GM12801 (cell line): ENCODE data around the gene WDR12.

Experiments used
- CTCF ChIP-seq: IDR thresholded peaks from one replicate; pipeline ENCODE4 v1.5.1; 2011; ENCODE audit warnings: control low read depth; ENCODE audit not compliant: insufficient read length; ENCODE audit errors: extremely low read depth

WDR12 gene

GRCh38 chr2:202871300-202872141 lies 40.0 kb downstream of the WDR12 start, which contains the start of gene ICA1L:
Gene ICA1L (minus strand): TSS chr2:202871766. CDS start chr2:202829009, 42,757 bp downstream.
- TF ChIP-seq CTCF, result no peak

GRCh38 chr2:202870431-202871299 lies 40.8 kb downstream of the WDR12 start:
- TF ChIP-seq CTCF, result no peak

- no peak for TF ChIP-seq CTCF
Observed at GRCh38 chr2:202861987-202862386, 49.5 kb downstream of the WDR12 start.

- TF ChIP-seq CTCF, result no peak
Observed at GRCh38 chr2:202858601-202859000, 52.9 kb downstream of the WDR12 start.

- no peak for TF ChIP-seq CTCF
Observed at GRCh38 chr2:202848813-202849212, 62.7 kb downstream of the WDR12 start.

- no peak for TF ChIP-seq CTCF
Observed at GRCh38 chr2:202847693-202848524, 63.6 kb downstream of the WDR12 start.
